ENCODE measurements around the gene POLDIP3.

The POLDIP3 gene

GRCh38 chr22:42614312-42615091, at the start of gene POLDIP3:
POLDIP3 (minus strand) TSS chr22:42614883; CDS start chr22:42614857, 26 bp downstream.
- peak; percentile 99 for DNase-seq
- ATAC-seq = peak; percentile 68

- peak; percentile 75 for ATAC-seq
- DNase-seq = peak; percentile 88
These were observed 47.5 kb upstream of the POLDIP3 start for GRCh38 chr22:42661985-42662831.

GRCh38 chr22:42656578-42656977, 41.9 kb upstream of the POLDIP3 start:
- no peak for ATAC-seq

GRCh38 chr22:42655693-42656092, 41.0 kb upstream of the POLDIP3 start:
- ATAC-seq = no peak
- DNase-seq = no peak

More at GRCh38 chr22:42656578-42656977, 41.9 kb upstream of the POLDIP3 start:
- DNase-seq = no peak

- DNase-seq (no peak), ATAC-seq (no peak)
These were observed 39.9 kb upstream of the POLDIP3 start for GRCh38 chr22:42654436-42655073.

- DNase-seq = no peak
- ATAC-seq = no peak
These were observed 39.3 kb upstream of the POLDIP3 start for GRCh38 chr22:42653999-42654398.

- no peak for ATAC-seq
These were observed 36.5 kb upstream of the POLDIP3 start for GRCh38 chr22:42651134-42651533.

GRCh38 chr22:42649246-42650099, 34.8 kb upstream of the POLDIP3 start, which contains the start of gene CYB5R3:
CYB5R3 (minus strand) TSS chr22:42649392; CDS start chr22:42649315, 77 bp downstream.
- ATAC-seq = peak; percentile 82
- peak; percentile 89 for DNase-seq

More at GRCh38 chr22:42651134-42651533, 36.5 kb upstream of the POLDIP3 start:
- DNase-seq = no peak

- DNase-seq = peak; percentile 34
- ATAC-seq = peak; percentile 67
These were observed 33.9 kb upstream of the POLDIP3 start for GRCh38 chr22:42648368-42649245.

GRCh38 chr22:42648017-42648367, 33.3 kb upstream of the POLDIP3 start:
- ATAC-seq = no peak
- no peak for DNase-seq

GRCh38 chr22:42646569-42647525, 32.2 kb upstream of the POLDIP3 start:
- no peak for DNase-seq
- no peak for ATAC-seq

GRCh38 chr22:42645938-42646568, 31.4 kb upstream of the POLDIP3 start:
- no peak for ATAC-seq
- DNase-seq = no peak

- ATAC-seq = no peak
These were observed 30.8 kb upstream of the POLDIP3 start for GRCh38 chr22:42645341-42645937.

GRCh38 chr22:42644422-42645340, 30.0 kb upstream of the POLDIP3 start:
- DNase-seq (no peak), ATAC-seq (no peak)

More at GRCh38 chr22:42645341-42645937, 30.8 kb upstream of the POLDIP3 start:
- no peak for DNase-seq

GRCh38 chr22:42643634-42644421, 29.1 kb upstream of the POLDIP3 start:
- no peak for ATAC-seq
- DNase-seq = no peak
